ENCODE data around the gene HSBP1.

DNA sequence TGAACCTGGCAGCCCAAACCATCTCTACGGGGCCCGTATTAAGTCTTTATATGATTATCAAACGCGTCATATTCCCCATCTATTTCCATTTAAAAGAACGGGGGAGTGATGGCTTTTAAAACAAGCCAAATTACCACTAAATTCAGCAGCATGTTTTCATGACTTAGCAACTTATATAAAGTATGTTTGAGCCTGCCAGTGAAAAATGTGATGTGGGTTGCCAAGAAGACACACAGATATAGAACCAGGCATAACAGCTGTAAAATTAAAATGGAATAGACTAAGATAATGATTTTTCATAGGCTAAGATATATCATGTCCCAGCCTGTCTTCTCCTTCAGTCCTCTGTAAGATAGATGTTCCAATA, 44.8 kb upstream of the HSBP1 start:
- no peak for TF ChIP-seq FOXM1 (IDR thresholded peaks at IDR 0.05; ENCODE audit: borderline replicate concordance, low read depth)
- no peak for TF ChIP-seq RAD21 (IDR thresholded peaks at IDR 0.05; ENCODE audit: low read depth)
- TF ChIP-seq TAF1 (IDR thresholded peaks at IDR 0.05; ENCODE audit: low read depth): no peak
- TF ChIP-seq, protein P1, sequence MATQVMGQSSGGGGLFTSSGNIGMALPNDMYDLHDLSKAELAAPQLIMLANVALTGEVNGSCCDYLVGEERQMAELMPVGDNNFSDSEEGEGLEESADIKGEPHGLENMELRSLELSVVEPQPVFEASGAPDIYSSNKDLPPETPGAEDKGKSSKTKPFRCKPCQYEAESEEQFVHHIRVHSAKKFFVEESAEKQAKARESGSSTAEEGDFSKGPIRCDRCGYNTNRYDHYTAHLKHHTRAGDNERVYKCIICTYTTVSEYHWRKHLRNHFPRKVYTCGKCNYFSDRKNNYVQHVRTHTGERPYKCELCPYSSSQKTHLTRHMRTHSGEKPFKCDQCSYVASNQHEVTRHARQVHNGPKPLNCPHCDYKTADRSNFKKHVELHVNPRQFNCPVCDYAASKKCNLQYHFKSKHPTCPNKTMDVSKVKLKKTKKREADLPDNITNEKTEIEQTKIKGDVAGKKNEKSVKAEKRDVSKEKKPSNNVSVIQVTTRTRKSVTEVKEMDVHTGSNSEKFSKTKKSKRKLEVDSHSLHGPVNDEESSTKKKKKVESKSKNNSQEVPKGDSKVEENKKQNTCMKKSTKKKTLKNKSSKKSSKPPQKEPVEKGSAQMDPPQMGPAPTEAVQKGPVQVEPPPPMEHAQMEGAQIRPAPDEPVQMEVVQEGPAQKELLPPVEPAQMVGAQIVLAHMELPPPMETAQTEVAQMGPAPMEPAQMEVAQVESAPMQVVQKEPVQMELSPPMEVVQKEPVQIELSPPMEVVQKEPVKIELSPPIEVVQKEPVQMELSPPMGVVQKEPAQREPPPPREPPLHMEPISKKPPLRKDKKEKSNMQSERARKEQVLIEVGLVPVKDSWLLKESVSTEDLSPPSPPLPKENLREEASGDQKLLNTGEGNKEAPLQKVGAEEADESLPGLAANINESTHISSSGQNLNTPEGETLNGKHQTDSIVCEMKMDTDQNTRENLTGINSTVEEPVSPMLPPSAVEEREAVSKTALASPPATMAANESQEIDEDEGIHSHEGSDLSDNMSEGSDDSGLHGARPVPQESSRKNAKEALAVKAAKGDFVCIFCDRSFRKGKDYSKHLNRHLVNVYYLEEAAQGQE (IDR thresholded peaks at IDR 0.05; ENCODE audit: low read depth): no peak
- no peak for TF ChIP-seq NFIC (IDR thresholded peaks at IDR 0.05)
- TF ChIP-seq, protein P2, sequence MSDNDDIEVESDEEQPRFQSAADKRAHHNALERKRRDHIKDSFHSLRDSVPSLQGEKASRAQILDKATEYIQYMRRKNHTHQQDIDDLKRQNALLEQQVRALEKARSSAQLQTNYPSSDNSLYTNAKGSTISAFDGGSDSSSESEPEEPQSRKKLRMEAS (IDR thresholded peaks at IDR 0.05): no peak
- TF ChIP-seq TEAD4 (IDR thresholded peaks at IDR 0.05): no peak
- TF ChIP-seq YY1 (IDR thresholded peaks at IDR 0.05; ENCODE audit: low read depth): no peak
